ENCODE data around the gene SOD1.

DNA sequence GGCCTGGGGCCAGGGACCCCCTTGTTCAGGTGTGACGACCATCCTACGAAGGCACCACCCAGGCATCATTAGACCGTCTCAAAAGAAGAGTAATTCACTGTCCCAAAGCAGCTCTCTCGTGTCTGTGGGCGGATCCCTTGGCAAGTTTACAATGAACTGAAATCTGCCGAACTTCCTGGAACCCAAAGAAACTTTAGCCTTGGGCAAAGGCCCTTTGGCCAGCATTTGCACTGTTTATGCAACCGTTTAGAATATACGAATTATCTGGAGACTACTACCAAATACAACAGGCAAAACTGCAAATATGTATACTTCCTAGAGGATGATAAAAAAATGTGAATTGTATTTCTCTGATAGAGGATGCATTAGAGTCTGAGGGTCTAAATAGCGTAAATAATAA, 1.4 kb upstream of the SOD1 start:
- TF ChIP-seq, protein P1, sequence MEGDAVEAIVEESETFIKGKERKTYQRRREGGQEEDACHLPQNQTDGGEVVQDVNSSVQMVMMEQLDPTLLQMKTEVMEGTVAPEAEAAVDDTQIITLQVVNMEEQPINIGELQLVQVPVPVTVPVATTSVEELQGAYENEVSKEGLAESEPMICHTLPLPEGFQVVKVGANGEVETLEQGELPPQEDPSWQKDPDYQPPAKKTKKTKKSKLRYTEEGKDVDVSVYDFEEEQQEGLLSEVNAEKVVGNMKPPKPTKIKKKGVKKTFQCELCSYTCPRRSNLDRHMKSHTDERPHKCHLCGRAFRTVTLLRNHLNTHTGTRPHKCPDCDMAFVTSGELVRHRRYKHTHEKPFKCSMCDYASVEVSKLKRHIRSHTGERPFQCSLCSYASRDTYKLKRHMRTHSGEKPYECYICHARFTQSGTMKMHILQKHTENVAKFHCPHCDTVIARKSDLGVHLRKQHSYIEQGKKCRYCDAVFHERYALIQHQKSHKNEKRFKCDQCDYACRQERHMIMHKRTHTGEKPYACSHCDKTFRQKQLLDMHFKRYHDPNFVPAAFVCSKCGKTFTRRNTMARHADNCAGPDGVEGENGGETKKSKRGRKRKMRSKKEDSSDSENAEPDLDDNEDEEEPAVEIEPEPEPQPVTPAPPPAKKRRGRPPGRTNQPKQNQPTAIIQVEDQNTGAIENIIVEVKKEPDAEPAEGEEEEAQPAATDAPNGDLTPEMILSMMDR (IDR thresholded peaks at IDR 0.05) = no peak
- TF ChIP-seq POLR2A (IDR thresholded peaks at IDR 0.05) = no peak
- TF ChIP-seq POLR2AphosphoS5 (IDR thresholded peaks at IDR 0.05; ENCODE audit: insufficient read depth in 1 of 2, low read depth in 1 of 2) = no peak

Measured in vagina (tissue), 2 donors.